Stimulated activated CD4-positive, alpha-beta T cell treated with anti-CD3 and anti-CD28 coated beads, Interleukin-4, amount 100 ng/mL, for 1 hour (primary cell): ENCODE measurements around the gene CD4.
"Not testable (repeated sequence)": the region's sequence is repeated elsewhere in the genome, so short reads cannot be mapped to it uniquely, and the experiment has no call there.

Experiments used
- DNase-seq: peaks from one replicate; pipeline ENCODE4 v3.0.0-alpha.2; 2020

The CD4 gene

DNA sequence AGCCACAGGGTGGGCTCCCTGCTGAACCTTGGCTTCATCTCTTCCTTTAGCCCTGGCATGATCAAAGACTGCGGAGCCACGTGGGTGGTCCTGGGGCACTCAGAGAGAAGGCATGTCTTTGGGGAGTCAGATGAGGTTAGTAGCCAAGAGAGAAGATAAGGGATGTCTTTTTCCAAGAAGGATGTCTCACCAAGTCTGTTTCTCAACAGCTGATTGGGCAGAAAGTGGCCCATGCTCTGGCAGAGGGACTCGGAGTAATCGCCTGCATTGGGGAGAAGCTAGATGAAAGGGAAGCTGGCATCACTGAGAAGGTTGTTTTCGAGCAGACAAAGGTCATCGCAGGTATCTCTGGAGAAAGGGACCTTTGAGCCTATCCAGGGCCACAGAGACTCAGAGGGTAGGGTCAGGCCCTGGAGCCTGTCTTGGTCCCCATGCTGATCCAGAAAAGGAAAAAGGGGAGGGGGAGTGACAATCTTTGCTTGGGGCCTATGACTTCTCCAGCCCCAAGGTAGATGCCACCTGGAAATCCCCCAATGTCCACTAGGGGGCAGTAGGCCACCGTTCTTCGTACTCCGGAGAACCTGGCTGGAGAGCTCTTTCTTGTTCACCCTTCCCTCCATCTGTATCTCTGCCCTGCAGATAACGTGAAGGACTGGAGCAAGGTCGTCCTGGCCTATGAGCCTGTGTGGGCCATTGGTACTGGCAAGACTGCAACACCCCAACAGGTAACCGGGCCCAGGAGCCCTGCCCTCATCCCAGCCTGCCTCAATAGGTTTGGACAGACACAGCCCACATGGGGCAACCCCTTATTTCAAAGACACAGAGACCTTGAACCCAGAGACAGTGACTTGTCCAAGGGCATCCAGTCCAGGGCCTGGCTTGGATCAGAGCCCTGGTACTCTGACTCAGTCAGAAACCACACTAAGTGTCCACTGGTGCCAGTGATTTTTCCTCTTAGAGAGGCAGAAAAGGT is 80.0 kb downstream of the CD4 start:
- DNase-seq = peak; percentile 80

DNA sequence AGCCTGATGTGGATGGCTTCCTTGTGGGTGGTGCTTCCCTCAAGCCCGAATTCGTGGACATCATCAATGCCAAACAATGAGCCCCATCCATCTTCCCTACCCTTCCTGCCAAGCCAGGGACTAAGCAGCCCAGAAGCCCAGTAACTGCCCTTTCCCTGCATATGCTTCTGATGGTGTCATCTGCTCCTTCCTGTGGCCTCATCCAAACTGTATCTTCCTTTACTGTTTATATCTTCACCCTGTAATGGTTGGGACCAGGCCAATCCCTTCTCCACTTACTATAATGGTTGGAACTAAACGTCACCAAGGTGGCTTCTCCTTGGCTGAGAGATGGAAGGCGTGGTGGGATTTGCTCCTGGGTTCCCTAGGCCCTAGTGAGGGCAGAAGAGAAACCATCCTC is 81.0 kb downstream of the CD4 start:
- not testable (repeated sequence) for DNase-seq
